Jurkat, Clone E6-1 (cell line): Measurements from ENCODE around the gene SPRR2E.
"Not testable (repeated sequence)": the region's sequence is repeated elsewhere in the genome, so short reads cannot be mapped to it uniquely, and the experiment has no call there.

Source experiments
- DNase-seq: peaks from one replicate; pipeline ENCODE4 v3.0.0-alpha.2; 2011; ENCODE audit warnings: low read depth, low spot score
- H3K4me3 ChIP-seq: 2 replicates; pipeline ENCODE4 v1.5.1; 2011; ENCODE audit warnings: mild to moderate bottlenecking, low read length, control low read depth, moderate library complexity

SPRR2E gene

DNA sequence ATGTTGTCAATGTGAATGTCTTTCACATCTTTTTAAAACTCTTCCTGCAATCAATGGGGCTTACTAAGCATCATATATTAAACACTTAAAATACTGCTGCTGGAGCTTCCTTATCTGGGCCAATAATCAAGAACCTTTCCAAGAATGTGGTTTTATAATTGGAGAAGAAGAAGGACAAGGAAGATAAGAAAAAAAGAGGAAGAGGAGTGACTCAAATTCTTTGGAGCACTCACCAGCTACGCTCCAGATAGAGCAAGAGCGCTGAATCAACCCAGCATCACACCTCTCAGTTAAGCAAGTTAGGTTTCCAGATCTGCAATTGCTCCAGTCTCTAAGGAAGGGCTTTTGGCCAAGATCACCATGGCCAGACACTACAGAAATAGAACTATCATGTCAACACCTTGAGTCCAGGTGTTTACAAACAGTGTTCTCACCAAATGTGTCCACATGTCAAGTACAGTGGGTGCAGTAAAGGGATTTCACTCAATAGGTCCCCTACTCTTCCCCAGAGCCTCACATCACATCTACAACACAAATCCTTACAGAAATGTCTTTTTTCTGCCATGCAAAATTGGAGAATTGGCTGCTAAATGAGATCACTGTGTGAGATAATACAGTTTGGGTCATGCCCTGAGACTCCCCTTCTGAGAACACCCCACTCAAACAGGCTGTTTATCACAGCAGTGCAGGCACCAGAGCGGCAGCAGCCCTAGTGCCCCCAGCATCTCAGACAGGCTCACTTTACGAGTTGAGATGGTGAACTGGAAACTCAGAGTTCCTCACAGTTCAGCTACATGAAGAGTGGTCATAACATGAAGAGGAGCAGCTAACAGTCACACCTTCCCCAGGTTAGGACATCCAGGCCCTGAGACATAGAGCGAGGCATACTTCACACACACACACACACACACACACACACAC, 21.3 kb downstream of the SPRR2E start:
- no peak for DNase-seq
- H3K4me3 ChIP-seq: no peak overlapping the region

DNA sequence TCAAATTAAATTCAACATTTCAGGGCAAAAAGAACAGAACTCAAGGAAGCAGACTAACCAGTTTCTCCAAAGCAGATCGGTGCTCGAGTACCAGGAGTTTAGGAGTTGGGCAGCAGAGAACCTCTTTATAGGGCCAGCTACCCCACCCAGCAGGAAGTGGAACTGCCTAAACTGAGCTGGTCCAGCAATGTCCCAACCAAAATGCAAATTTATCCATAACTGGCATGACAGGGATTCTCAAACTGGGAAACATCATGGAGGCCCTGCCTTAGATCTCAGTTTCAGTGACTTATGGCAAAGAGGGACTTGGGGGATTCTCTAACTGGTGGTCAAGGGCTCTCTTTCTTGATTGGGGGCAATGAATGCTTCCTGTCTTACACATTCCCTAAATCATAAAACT, 22.8 kb downstream of the SPRR2E start, which contains the start of gene SPRR2B:
TSS of gene SPRR2B (minus strand) at position 101 of the 400 bp plus-strand sequence. CDS start 772 bp downstream, outside the sequence.
- H3K4me3 ChIP-seq: no peak within 1 kb of the TSS
- no peak for DNase-seq

DNA sequence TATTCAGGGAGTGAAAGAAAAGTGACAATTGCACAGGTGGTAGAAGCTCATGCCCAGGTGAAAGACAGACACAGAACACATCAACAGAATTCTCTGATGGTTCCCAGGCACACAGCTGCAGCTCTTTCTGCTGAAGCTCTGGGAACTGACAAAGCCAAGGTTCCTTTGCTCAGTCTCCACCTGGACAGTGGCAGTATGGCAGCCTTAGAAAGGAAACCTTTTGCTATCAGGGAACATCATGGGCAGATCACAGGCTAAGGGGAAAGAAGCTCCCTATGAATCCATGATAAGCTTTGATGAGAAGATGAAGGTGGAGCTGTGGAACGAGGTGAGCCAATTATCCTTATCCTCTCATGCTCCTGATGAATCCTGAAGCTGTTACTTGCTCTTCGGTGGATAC, 24.1 kb downstream of the SPRR2E start:
- no peak for DNase-seq
- no peak overlapping the region for H3K4me3 ChIP-seq

DNA sequence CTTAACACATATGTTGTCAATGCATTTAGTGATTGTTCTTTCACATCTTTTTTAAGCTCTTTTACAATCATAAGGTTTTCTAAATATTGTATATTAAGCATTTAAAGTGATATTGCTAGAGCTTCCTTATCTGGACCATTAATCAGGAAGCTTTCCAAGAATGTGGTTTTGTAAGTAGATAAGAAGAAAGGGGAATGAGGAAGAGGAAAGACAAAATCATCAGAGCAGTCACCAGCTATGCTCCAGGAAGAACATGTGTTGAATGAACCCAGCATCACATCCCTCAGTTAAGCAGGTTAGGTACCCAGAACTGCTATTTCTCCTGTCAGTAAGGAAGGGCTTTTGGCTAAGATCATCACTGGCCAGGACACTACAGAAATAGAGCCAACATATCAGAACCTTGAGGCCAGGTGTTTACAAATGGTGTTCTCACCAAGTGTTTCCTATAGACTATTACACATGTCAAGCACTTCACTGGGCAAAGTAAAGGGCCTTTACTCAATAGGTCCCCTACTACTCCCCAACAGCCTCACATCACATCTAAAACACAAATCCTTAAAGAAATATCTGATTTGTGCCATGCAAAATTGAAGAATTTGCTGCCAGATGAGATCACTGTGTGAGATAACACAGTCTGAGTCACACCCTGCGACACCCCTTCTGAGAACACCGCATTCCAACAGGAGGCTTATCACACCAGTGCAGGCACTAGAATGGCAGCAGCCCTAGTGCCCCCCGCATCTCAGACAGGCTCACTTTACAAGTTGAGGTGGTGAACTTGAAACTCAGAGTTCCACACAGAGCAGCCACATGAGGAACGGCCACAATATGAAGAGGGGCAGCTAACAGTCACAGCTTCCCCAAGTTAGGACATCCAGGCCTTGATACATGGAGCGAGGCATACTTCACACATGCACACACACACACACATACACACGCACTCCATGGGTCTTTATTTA, 35.2 kb downstream of the SPRR2E start:
- DNase-seq: no peak
- H3K4me3 ChIP-seq: no peak overlapping the region

DNA sequence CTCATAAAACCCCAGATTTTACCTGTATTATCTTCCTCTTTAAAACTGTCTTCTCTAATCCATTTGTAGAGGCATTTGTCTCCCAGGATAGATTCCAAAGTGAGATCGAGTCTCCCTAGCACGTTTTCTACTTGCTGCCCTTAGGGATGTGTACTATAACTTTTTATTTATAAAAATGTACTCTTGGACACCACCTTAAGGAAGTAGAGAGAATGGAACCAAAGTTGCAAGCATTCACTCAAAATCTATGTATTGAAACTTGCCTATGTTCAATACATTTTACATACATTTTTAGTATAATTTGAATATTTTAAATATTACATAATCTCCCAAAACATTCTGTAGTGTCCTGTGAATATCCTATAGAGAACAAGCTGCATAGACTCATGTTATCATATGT, 36.2 kb downstream of the SPRR2E start:
- H3K4me3 ChIP-seq: no peak overlapping the region
- DNase-seq: no peak

DNA sequence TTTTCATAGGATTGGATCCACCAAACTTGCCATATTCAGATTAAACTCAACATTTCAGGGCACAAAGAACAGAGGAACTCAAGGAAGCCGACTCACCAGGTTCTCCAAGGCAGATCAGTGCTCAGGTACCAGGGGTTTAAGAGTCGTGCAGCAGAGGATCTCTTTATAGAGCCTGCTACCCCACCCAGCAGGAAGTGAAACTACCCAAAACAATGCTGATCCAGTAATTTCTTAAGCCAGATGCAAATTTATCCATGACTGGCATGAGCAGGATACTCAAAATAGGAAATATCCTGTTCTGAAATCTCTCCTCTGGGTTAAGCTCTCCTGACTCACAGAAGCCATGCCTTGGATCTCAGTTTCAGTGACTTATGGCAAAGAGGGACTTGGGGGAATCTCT, 37.0 kb downstream of the SPRR2E start, which contains the start of gene SPRR2A:
TSS of gene SPRR2A (minus strand) at position 138 of the 400 bp plus-strand sequence. CDS start 777 bp downstream, outside the sequence.
- DNase-seq: no peak

DNA sequence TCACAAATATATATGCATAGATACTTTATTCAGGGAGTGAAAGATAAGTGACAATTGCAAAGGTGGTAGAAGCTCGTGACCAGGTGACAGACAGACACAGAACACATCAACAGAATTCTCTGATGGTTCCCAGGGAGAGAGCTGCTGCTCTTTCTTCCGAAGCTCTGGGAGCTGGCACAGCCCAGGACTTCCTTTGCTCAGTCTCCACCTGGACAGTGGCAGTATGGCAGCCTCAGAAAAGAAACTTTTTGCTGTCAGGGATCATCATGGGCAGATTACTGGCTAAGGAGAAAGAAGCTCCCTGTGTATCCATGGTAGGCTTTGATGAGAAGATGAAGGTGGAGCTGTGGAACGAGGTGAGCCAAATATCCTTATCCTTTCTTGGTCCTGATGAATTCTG, 38.2 kb downstream of the SPRR2E start:
- DNase-seq, H3K4me3 ChIP-seq: not testable (repeated sequence)

More for the DNA sequence above, 37.0 kb downstream of the SPRR2E start, which contains the start of gene SPRR2A:
- H3K4me3 ChIP-seq: no peak within 1 kb of the TSS

DNA sequence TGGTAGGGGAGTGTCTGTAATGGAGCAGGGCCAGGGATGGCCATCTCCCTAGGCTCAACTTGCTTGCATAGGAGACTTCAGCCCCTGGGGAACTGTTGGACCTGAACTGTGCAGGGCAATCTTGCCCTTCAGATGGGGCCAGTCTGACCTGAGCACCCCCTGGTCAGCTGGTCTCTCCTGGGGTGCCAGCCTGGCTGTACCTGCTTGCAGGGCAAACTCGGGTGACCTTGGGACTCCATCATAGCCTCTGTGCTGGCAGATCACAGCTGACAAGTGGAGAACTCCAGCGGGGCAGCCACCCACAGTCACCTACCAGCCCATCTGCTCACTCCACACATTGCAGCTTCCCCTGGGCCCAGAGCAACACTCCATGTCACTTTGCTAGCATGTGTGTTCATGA, 45.1 kb downstream of the SPRR2E start:
- DNase-seq: no peak
- H3K4me3 ChIP-seq: no peak overlapping the region
